HG02938 (cell line): ENCODE measurements around the gene ARMC9.
"Not testable (repeated sequence)": the region's sequence is repeated elsewhere in the genome, so short reads cannot be mapped to it uniquely, and the experiment has no call there.

Experiments used
- ATAC-seq: cut with Tn5 transposase; IDR thresholded peaks from one replicate; pipeline ENCODE4 v1.9.1; 2021; ENCODE audit warnings: mild to moderate bottlenecking, moderate library complexity; ENCODE audit not compliant: unreplicated experiment

The ARMC9 gene

DNA sequence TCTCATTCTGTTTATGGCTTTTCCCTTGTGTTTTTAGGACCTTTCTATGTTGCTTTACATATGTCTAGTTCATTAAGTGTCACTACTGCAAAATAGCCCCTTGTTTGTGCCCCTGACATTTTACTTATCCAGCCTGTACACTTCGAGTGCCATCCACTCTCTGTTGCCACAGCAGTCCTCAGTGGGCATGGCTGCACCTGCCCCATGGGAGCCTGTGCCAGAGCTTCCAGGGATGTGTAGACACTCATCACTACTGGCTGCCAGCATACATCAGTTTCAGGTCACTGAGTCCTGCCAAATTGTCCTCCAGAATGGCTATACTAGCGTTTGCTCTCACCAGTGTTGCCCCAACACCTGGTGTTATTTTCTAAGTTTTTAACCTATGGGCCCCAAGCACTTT is 80.4 kb downstream of the ARMC9 start:
- no peak for ATAC-seq

DNA sequence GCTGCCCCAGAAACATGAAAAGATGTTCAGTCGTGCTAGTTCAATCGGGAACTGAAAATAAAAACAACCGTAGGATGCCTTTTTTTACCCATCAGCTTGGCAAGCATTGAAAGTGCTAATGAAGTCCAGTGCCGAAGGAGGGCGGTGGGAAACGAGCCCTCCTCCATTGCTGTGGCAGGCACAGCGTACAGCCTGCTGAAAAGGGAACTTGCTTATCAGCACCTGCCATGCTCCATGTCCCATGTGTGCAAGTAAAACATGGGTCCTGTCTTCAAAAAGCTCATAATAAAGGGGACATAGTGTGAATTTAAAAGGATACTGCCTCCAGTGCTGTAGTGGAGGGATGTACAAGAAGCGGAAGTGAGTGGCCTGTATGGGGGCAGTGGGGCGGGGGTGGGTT is 82.4 kb downstream of the ARMC9 start:
- ATAC-seq = no peak

DNA sequence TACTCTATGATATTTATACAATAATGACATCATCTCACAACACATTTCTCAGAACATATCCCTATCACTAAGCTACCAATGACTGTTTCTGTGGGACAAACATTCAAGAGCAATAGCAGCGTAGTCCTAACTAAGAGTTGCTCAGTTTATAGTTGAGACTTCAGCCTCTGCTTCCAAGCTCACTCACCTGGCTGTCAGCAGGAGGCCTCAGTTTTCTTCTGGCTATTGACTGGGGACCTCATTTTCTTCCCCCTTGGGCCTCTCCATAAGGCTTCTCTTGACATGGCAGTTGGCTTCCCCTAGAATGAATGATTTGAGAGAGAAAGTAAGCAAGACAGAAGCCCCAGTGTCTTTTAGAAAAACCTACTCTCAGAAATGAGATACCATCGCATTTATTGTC is 85.9 kb downstream of the ARMC9 start:
- ATAC-seq = no peak

DNA sequence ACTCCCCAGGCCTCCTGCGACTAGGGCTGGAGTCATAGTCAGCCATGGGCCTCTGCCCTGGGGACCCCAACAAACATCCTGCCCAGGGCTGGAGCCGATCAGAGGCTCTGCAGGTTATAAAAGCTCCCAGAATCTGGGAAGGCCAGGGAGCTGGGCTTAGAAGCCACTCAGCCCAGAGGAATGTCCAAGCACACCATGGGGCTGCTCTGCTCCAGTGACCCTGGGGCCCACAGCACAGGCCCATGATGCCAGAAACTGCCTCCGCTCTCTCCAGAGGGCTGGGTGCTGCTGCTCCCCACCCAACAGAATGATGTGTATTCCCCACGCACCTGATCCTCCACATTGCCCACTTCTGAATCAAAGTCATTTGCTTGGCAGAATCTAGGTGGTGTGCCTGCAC is 88.5 kb downstream of the ARMC9 start:
- ATAC-seq = no peak

DNA sequence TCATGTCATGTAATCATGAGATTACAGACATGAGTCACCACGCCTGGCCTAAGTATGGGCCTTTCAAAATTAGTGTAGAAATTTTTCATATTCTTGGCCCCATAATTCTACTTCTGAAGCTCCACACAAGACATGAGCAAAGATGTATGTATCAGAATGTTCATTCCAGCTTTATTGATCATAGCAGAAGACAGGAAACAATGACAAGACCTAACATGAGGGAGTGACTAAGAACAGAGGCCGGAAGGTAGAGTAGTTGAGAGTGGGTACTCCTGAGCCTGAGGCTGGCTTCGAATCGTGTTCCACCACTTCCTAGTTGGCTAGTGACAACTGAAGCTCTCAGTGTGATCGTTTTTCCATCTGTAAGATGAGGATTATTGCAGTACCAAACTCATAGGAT is 89.3 kb downstream of the ARMC9 start:
- ATAC-seq = no peak

DNA sequence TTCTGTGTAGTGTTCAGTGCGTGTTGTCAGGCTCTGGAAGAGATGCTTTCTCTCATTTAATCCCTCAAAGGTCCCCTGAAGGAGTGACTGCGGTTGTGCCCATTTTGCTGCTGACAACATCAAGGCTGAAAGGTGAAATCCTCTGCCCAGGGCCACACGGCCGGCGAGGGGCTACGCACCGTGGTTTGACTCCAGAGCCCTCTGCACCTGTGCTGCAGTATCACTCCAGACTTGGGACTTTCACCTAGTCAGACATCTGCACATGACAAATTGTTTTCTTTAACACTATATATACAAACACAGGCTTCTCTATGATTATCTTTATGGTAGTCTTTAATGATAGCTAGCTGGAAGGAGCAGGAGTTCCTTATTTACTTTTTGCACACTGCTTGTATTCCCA is 90.2 kb downstream of the ARMC9 start:
- ATAC-seq = no peak

DNA sequence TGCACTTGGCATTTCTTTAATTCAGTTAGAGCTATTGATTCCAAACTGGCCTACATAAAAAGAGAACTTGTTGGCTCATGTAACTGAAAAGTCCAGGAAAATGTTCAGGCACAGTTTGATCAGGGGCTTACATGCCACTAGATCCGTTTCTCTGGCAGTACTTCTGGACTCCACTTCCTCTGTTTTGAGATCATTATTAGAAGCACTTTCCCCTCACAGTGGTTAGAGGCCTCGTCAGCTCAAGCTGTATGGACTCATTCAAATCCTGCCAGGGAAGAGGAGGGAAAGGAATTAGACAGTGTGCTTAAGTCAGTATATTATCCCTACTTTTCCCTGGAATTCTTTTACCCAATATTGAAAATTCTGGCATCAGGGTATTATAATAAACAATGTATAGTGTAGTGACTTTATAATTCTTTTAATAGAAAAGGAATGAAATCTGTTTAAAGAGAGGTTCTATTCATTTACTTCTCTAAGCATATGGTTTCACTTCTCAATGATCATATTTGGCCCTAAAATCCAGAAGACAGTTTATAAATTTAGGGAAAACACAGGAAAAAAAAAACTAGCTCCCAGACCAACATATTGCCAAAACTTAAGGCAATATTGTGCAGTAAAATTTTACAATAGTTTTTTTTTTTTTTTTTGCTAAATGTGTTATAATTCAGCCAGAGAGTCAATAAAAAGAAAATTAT is 92.0 kb downstream of the ARMC9 start:
- no peak for ATAC-seq

DNA sequence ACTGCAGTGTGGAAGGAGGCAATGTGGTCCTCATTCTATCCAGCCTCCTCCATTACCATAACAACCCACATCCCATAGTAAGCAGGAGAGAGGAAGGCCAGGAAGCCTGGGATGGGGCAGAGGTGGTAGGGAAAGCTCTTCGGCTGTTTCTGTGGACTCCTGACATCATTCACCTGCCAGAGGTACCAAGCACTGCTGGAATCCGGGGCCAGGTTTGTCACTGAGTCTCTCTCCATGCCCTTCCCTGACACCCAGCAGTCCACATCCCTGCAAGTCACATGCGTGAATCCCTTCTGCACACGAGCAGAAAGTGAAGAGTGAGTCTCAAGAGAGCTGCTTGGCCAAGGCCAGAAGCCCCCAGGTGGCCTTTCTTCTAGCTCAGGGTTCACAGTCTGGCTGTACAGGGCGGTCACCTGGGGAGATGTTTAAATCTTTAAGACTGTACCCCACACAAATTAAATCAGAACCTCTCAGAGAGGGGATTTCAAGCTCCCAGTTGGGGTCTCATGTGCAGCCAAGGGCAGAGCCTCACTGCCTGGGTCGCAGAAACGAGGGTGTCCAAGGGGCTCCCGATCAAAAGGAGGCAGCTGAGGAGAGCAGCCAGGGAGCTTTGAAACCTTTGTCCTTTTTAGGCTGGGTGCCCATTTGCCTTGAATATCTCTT is 94.2 kb downstream of the ARMC9 start:
- no peak for ATAC-seq

DNA sequence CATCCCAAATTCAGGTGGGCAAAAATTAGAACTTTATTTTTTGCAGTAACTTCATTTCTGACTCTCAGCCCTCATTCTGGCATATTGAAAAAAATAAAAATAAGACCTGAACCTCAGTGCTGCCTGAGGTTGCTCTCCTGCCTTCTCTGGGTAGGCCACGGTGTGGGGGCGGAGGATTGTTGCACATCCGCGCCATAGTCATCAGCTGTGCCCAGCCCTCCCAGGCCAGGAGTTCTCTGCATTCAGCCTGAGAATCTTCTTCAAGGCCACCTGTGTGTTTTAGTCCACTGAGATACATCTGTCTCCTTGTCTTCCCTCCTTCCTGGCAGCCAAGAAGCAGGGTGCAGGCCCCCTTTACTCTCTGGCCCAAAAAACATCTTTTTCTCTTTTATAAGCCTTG is 94.7 kb downstream of the ARMC9 start:
- ATAC-seq = no peak

DNA sequence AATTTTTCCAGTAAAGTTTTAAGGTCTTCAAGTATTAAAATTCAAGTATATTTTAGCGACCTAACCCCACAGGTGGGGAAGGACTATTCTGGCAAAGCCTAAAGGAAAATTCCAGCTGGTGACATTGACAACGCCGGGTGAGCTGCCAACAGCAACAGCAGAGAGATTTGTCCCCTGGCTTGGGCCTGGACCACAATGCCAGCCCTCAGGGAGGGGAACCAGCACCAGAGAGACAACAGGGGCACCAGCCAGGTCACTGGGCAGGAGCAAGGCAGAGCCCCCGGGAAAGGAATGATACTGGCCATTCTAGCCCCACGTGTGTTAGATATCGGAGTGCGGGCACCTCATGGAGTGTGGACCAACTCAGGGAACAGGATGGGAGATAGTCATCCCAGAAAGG is 95.7 kb downstream of the ARMC9 start:
- ATAC-seq = no peak

DNA sequence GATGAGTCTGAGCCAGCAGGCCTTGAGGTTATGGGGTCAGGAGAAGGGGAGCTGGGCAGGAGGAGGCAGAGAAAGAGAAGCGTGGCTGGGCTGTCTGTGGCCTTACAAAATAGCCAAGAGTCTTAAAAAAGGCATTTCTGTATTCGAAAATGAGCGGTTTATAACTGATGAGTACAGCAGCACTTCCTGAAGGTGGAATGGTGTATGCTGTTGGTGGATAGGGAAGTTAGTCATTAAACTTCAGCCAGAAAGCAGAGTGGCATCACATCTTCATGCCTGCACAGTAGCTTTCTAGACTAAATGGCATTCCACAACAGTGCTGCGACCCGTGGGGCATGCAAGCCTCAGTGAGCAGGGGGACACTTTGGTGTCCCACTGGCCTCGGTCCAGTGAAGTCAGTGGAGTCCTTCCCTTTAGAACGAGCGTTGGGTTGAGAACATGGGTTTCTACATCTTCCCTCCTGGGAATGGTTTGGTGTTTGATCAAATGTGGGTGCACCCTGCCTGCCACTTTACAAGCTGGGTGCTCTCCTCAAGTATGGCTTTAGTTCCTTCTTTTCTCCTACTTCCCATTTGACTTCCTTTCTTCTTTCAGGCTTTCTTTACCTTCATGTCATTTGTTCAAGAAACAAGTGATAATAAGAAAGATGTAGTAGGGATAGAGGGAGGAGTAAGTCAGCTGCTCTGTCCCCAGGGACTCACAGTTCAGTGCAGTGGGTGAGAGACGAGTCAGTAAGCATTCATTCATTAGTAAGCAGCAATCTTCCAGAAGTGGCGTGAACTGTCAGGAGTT is 96.3 kb downstream of the ARMC9 start:
- ATAC-seq = no peak

DNA sequence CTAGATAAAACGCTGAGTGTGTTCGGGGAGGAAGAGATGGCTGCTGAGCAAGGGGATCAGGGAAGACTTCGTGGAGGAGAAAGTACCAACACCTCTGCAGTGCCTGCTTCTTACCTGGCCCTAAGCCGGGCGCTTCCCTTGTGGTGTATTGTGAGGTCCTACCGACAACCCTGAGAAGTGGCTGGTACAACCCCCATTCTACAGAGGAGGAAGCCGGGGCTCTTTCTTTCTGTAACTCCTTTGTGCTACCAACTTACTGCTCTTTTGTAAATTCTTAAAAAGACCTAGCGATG is 96.9 kb downstream of the ARMC9 start:
- ATAC-seq = no peak

DNA sequence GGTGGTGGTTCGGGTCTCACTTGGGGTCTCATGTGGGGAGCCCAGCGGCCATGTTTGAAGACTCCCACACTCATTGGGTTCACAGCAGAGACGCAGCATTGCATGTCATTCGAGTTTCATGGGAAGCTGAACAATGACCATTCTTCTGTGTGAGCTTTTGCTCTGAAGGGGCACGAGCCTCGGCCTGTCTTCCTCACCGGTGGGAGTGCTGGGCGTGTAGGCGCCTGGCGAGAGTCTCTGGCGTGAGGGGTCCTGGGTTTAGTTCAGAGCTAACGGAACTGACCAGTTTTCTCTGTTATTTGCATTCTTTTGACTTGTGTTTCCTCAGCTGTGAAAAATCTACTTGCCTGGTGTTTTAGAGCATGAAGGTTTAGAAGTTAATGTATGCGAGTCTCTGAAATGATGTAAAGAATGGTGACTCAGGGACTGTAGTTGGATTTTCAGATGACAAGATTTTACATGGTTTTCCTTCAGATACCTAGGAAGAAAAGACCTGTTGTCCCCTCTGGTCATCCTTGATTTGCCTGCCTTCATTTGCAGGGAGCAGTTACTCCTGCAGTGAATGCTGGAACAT is 98.1 kb downstream of the ARMC9 start:
- ATAC-seq = no peak

DNA sequence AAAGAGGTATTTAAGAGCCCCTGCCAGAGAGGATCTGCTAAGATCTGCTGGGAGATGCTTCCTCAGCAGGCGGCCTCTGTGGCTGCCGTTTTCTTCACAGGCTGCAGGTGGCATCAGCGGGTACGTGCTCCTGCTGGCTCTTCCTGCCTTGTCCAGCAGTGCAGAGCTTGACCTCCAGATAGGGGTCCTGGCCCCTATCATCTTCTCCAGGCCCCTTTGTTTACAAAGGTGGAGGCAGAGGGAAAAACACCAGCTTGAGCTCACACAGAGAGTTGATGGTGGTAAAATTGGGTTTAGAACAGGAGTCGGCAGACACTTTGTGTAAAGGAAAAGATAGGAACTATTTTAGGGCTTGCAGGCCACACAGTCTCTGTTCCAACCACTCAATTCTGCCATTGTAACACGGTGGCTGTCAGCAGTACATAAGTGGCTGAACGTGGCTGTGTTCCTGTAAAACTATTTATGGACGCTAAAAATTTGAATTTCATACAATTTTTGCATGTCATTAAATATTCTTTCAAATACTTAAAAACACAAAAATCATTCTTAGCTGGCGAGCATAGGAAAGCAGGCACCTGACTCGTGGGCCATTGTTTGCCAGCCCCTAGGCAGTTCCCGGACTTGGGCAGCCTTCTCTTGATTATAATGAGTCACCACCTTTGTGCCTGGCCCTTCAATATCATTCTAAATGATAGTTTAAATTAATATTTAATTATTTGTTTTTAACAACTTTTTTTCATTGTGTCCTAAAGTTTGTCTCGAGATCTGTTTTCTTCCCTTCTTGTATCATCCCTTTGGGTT is 98.9 kb downstream of the ARMC9 start:
- ATAC-seq = peak; percentile 45

DNA sequence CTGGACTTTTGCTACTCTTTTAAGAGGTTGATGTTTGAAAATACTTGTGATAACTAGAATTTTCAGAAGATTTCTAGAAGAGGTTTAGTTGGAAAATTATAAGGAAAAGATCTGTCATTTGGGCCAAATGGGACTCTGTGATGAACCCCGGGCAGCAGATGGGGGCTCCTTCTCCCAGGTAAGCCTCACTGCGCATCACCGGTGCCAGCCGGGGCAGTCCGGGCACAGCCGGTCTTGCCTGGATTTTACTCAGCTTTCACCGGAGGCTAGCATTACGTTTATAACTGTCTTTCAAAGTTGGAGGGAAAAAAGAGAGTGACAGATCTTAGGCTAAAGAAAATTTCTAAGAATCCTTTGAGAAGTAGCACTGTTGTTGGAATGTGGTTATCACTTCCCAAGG is 99.7 kb downstream of the ARMC9 start:
- ATAC-seq = no peak

DNA sequence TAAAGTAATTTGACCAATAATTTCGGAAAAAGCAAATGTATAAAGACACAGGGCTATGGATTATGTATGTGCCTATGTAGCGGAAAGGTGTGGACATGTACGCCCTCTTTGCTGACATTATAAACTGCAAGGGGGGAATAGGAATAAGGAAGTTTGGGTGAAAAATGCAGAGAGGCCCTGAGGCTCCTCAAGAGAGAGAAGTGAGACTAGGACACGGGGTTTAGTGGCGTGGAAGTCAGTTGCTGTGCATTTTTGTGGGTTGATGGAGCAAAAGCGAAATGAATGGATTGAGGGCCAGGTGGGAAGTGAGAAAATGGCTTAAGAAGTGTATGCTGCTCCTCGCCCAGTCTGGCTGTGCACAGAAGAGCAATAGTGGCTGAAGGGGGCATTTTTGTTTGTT is 100.8 kb downstream of the ARMC9 start:
- ATAC-seq = no peak

DNA sequence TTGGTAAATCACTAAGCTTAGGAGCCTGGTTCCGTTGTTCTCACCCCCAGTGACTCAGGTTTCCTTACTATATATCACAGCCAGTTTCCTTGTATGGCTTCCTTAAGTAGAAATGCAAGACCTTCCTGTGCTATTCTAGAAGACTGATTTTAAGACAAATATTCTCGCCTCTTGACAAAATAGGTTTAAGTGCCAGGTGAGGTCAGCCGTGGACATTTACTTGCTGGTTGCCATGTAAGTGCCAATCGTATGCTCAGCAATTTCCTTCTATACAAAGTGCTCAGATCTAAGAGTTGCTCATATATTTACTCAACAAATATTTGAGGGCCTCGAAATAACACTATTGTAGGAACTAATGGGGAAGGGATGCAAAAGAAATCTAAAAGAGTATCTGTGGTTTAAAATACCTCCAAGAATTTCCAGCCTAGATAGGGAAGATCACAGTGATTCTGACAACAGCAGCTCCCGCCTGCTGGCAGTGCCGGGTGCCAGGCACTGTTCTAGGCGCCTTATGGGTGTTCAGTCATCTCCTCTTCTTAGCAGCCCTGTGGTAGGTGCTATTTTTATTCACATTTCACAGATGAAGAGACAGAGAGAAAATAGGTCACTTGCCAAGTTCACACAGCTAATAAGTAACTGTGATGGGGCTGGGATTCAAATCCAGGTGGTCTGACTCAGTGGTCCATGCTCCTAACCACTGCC is 101.7 kb downstream of the ARMC9 start:
- ATAC-seq = no peak

DNA sequence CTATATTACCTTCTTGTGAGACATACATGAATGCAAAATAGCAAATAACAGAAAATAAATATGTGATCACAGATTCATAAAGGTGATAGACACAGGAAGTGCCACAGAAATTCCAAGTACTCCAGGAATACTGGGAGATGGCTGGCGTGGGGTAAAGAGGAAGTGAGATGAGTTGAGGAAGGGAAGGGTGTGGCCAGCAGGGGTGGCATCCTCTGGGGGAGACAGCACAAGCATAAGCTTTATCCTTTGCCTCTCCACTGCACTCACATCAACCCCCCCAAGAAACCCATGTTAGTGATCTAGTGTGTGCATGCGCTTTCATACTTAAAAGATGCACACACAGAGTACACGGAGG is 102.3 kb downstream of the ARMC9 start:
- no peak for ATAC-seq

DNA sequence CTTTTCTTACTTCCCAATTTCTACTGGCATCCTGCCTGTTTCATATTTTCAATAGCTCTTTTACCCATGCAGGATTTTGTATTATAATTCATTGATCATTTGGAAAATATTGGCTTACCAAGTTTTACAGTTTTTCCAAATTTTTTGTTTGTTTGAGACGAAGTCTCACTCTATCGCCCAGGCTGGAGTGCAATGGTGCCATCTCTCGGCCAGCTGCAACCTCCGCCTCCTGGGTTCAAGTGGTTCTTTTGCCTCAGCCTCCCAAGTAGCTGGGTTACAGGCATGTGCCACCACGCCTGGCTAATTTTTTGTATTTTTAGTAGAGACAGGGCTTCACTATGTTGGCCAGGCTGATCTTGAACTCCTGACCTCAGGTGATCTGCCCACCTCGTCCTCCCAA is 105.8 kb downstream of the ARMC9 start:
- ATAC-seq = not testable (repeated sequence)

DNA sequence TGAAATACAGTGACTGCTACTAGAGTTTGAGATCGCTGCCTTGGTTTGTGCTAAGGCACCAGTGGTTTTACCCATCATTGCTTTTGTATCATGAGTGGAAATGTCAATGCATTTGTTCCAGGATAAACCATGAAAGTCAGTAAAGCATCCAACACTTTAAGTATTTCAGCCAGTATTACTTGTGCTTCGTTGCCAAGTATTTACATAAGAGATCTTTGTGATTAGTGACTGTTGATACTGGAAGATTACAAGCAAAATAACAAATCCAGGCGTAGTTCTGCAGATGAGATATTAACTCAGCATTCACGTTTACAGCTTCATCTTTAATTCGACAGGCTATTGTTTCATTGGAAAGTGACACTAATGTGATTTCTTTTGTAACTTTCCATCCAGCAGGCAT is 106.8 kb downstream of the ARMC9 start:
- ATAC-seq = no peak
